ENCODE measurements around the gene WIF1. TPM values are rescaled to one million over a fixed set of nuclear protein-coding genes. Genes with fewer than 3 reads are reported as not detected.

Gene WIF1
- total RNA-seq, 4 donors from 2014 or later = not detected

DNA sequence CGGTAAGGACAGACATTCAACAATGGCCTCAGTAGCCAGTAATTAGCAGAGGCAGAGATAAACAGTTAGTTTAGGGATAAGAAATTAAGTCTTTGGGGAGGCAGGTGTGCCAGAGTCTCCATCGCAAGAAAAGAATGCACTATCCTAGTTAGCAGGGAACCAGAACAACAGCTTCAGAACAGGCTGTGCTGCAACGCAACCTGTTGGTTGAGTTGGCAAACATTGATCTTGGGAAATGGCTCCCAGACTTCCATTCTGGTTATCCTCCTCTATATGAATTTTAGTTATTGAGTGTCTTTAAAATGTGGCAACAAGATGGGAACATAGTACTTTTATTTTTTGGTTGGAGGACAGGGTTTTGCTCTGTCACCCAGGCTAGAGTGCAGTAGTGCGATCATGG is 36.0 kb upstream of the WIF1 start:
- in situ Hi-C loops (cut with MboI; ENCODE audit: low pct_ligation_motif_present in 1 of 4, low pct_unique_long_range_greater_than_20kb in 1 of 4, low sequenced_read_pairs in 3 of 4) = no loop called here

DNA sequence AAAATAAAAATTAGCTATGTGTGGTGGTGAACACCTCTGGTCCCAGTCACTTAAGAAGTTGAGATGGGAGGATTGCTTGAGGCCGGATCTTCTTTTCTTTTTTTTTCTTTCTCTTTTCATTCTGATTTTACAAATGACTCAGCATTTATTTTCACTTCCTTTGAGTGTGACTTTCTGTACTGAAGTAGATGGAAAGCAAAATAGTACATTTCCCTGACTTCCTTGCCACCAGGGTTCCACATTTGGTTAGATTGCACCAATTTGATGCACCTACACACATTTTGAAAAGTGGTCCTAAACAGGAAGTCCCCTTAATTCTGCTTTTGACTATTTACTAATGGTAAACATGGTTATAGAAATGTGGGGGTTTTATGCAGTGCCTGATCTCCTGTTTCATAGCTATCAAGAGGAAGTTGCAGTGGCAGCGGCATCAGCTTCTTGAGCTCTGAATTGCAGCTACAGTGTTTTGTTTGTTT is 35.3 kb upstream of the WIF1 start:
- 36 to 46% methylated on average over 1 to 2 of the region's 2 CpGs for WGBS, 2 donors (ENCODE audit: low coverage in 1 of 2)
- no peaks in the 10 kb centered on the region for H3K9me3 ChIP-seq
- no peaks in the 10 kb centered on the region for H3K36me3 ChIP-seq
- DNase-seq = no peak
- H3K4me1 ChIP-seq = no peaks in the 10 kb centered on the region
- no peak for TF ChIP-seq EP300 (IDR thresholded peaks at IDR 0.05; ENCODE audit: low read depth)
- no peak for TF ChIP-seq POLR2A (IDR thresholded peaks at IDR 0.05)
- TF ChIP-seq, protein P1, sequence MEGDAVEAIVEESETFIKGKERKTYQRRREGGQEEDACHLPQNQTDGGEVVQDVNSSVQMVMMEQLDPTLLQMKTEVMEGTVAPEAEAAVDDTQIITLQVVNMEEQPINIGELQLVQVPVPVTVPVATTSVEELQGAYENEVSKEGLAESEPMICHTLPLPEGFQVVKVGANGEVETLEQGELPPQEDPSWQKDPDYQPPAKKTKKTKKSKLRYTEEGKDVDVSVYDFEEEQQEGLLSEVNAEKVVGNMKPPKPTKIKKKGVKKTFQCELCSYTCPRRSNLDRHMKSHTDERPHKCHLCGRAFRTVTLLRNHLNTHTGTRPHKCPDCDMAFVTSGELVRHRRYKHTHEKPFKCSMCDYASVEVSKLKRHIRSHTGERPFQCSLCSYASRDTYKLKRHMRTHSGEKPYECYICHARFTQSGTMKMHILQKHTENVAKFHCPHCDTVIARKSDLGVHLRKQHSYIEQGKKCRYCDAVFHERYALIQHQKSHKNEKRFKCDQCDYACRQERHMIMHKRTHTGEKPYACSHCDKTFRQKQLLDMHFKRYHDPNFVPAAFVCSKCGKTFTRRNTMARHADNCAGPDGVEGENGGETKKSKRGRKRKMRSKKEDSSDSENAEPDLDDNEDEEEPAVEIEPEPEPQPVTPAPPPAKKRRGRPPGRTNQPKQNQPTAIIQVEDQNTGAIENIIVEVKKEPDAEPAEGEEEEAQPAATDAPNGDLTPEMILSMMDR (IDR thresholded peaks at IDR 0.05) = no peak
- no peak for TF ChIP-seq POLR2AphosphoS5 (IDR thresholded peaks at IDR 0.05)
- no peak overlapping the region for H3K27ac ChIP-seq
- intact Hi-C loops (cut with DNase I; ENCODE audit: low total_unique reads) (no loop called here), in situ Hi-C loops (cut with MboI; ENCODE audit: low pct_ligation_motif_present in 1 of 4, low pct_unique_long_range_greater_than_20kb in 1 of 4, low sequenced_read_pairs in 3 of 4) (no loop called here)
- no peak overlapping the region for H3K4me3 ChIP-seq
- H3K27me3 ChIP-seq = peaks cover 9% of the 10 kb centered on the region

More for the DNA sequence above, 36.0 kb upstream of the WIF1 start:
- H3K4me3 ChIP-seq = no peak overlapping the region
- H3K36me3 ChIP-seq = no peaks in the 10 kb centered on the region
- no peaks in the 10 kb centered on the region for H3K4me1 ChIP-seq
- intact Hi-C loops (cut with DNase I; ENCODE audit: low total_unique reads) = no loop called here
- 82 to 86% methylated on average over 4 of the region's 4 CpGs for WGBS, 2 donors (ENCODE audit: low coverage in 1 of 2)
- H3K27ac ChIP-seq = no peak overlapping the region
- TF ChIP-seq, protein P1 (IDR thresholded peaks at IDR 0.05) = no peak
- TF ChIP-seq EP300 (IDR thresholded peaks at IDR 0.05; ENCODE audit: low read depth) (no peak), POLR2AphosphoS5 (IDR thresholded peaks at IDR 0.05) (no peak), POLR2A (IDR thresholded peaks at IDR 0.05) (no peak)
- H3K27me3 ChIP-seq = peaks cover 12% of the 10 kb centered on the region
- DNase-seq = no peak
- no peaks in the 10 kb centered on the region for H3K9me3 ChIP-seq

DNA sequence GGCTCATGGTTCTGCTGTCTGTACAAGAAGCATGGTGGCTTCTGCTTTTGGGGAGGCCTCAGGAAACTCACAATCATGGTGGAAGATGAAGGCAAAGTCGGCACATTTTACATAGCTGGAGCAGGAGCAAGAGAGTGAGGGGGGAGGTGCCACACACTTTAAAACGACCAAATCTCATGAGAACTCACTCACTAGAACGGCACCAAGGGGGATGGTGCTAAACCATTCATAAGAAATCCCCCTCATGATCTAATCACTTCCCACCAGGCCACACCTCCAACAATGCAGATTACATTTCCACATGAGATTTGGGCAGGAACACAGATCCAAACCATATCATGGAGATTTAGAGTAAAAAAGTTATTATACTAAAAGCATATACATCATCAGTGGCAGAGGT is 34.7 kb upstream of the WIF1 start:
- H3K4me3 ChIP-seq = no peak overlapping the region
- no peak overlapping the region for H3K27ac ChIP-seq
- intact Hi-C loops (cut with DNase I; ENCODE audit: low total_unique reads) = no loop called here
- H3K36me3 ChIP-seq = no peaks in the 10 kb centered on the region
- in situ Hi-C loops (cut with MboI; ENCODE audit: low pct_ligation_motif_present in 1 of 4, low pct_unique_long_range_greater_than_20kb in 1 of 4, low sequenced_read_pairs in 3 of 4) = no loop called here
- H3K4me1 ChIP-seq = no peaks in the 10 kb centered on the region
- H3K27me3 ChIP-seq = peaks cover 11% of the 10 kb centered on the region
- no peaks in the 10 kb centered on the region for H3K9me3 ChIP-seq
- WGBS, 2 donors (ENCODE audit: low coverage in 1 of 2) = 76 to 100% methylated on average over 1 to 3 of the region's 3 CpGs
- no peak for TF ChIP-seq POLR2A (IDR thresholded peaks at IDR 0.05)
- TF ChIP-seq, protein P1 (IDR thresholded peaks at IDR 0.05) = no peak
- no peak for TF ChIP-seq EP300 (IDR thresholded peaks at IDR 0.05; ENCODE audit: low read depth)
- TF ChIP-seq POLR2AphosphoS5 (IDR thresholded peaks at IDR 0.05) = no peak
- no peak for DNase-seq

DNA sequence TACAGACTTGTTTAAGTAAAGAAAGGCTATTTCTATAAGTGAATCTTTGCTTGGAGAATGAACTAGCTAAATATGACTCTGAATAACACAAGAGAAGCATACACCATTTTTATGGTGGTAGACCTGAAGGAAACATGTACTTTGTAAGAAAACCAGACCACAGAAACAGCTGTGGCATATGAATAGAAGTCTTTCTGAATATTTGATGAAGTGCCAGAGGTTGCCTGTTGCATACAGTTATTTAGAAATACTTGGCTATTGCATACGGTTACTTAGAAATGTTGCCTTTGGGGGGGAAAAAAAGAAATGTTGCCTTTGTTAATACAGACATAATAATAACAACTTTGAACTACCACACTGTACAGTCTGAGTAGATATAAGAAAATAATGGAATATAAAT is 31.5 kb upstream of the WIF1 start:
- TF ChIP-seq POLR2AphosphoS5 (IDR thresholded peaks at IDR 0.05) = no peak
- 63 to 75% methylated on average over 1 of the region's 1 CpG for WGBS, 2 donors (ENCODE audit: low coverage in 1 of 2)
- no peak overlapping the region for H3K4me3 ChIP-seq
- H3K27ac ChIP-seq = no peak overlapping the region
- in situ Hi-C loops (cut with MboI; ENCODE audit: low pct_ligation_motif_present in 1 of 4, low pct_unique_long_range_greater_than_20kb in 1 of 4, low sequenced_read_pairs in 3 of 4) (no loop called here), intact Hi-C loops (cut with DNase I; ENCODE audit: low total_unique reads) (no loop called here)
- peaks cover 15% of the 10 kb centered on the region for H3K27me3 ChIP-seq
- H3K4me1 ChIP-seq = no peaks in the 10 kb centered on the region
- no peaks in the 10 kb centered on the region for H3K36me3 ChIP-seq
- no peaks in the 10 kb centered on the region for H3K9me3 ChIP-seq
- no peak for DNase-seq

DNA sequence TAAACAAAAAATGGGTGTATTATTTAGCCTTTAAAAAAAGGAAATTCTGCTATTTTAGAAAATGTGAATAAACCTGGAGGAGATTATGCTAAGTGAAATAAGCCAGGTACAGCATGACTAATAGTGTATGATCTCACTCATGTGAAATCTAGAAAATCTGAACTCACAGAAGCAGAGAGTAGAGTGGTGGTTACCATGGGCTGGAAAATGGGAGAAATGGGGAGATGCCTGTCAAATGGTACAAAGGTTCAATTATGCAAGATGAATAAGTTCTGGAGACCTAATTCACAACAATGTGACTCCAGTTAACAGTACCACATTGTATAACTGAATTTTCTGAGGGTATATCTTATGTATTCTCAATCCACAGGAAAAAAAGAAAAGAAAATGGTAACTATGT is 30.9 kb upstream of the WIF1 start:
- intact Hi-C loops (cut with DNase I; ENCODE audit: low total_unique reads) = no loop called here
- no peak overlapping the region for H3K27ac ChIP-seq
- H3K4me3 ChIP-seq = no peak overlapping the region
- H3K4me1 ChIP-seq = no peaks in the 10 kb centered on the region
- peaks cover 15% of the 10 kb centered on the region for H3K27me3 ChIP-seq
- DNase-seq = no peak
- H3K36me3 ChIP-seq = no peaks in the 10 kb centered on the region
- in situ Hi-C loops (cut with MboI; ENCODE audit: low pct_ligation_motif_present in 1 of 4, low pct_unique_long_range_greater_than_20kb in 1 of 4, low sequenced_read_pairs in 3 of 4) = no loop called here
- TF ChIP-seq, protein P1 (IDR thresholded peaks at IDR 0.05) = no peak
- TF ChIP-seq POLR2A (IDR thresholded peaks at IDR 0.05) (no peak), POLR2AphosphoS5 (IDR thresholded peaks at IDR 0.05) (no peak), EP300 (IDR thresholded peaks at IDR 0.05; ENCODE audit: low read depth) (no peak)
- H3K9me3 ChIP-seq = no peaks in the 10 kb centered on the region
